HG02678 (cell line): Measurements from ENCODE around the gene PSD.

Experiments
- ATAC-seq: cut with Tn5 transposase; IDR thresholded peaks from one replicate; pipeline ENCODE4 v1.9.1; 2021; ENCODE audit warnings: mild to moderate bottlenecking, moderate library complexity; ENCODE audit not compliant: unreplicated experiment

Gene PSD

GRCh38 chr10:102406815-102407214 lies 11.8 kb downstream of the PSD start:
- no peak for ATAC-seq

GRCh38 chr10:102405632-102406031 lies 13.0 kb downstream of the PSD start:
- no peak for ATAC-seq

- ATAC-seq: no peak
These were observed 13.4 kb downstream of the PSD start for GRCh38 chr10:102405108-102405571.

GRCh38 chr10:102404361-102405107 lies 14.1 kb downstream of the PSD start:
- ATAC-seq: no peak

GRCh38 chr10:102403115-102403514 lies 15.5 kb downstream of the PSD start:
- ATAC-seq: no peak

GRCh38 chr10:102402512-102402896 lies 16.1 kb downstream of the PSD start:
- ATAC-seq: no peak

GRCh38 chr10:102401735-102402511 lies 16.7 kb downstream of the PSD start:
- no peak for ATAC-seq

- ATAC-seq: no peak
These were observed 17.3 kb downstream of the PSD start for GRCh38 chr10:102401342-102401654.

- ATAC-seq: no peak
These were observed 17.8 kb downstream of the PSD start for GRCh38 chr10:102400598-102401341.

GRCh38 chr10:102400076-102400475 lies 18.5 kb downstream of the PSD start:
- no peak for ATAC-seq

GRCh38 chr10:102399217-102400021 lies 19.2 kb downstream of the PSD start:
- ATAC-seq: peak; percentile 47

GRCh38 chr10:102398172-102399020 lies 20.2 kb downstream of the PSD start:
- no peak for ATAC-seq

- no peak for ATAC-seq
These were observed 21.1 kb downstream of the PSD start for GRCh38 chr10:102397222-102398171.

GRCh38 chr10:102396730-102397151 lies 21.8 kb downstream of the PSD start:
- no peak for ATAC-seq

GRCh38 chr10:102396317-102396650 lies 22.3 kb downstream of the PSD start:
- no peak for ATAC-seq

GRCh38 chr10:102395400-102396316 lies 22.9 kb downstream of the PSD start, which contains the start of gene NFKB2:
Gene NFKB2 (plus strand): TSS chr10:102395705. CDS start chr10:102395960, 255 bp downstream.
- peak; percentile 33 for ATAC-seq

- ATAC-seq: peak; percentile 2
These were observed 23.7 kb downstream of the PSD start for GRCh38 chr10:102394801-102395399.
